SU-DHL-6 (cell line): Measurements from ENCODE around the gene CSF3R.

ENCODE experiments used
- CTCF ChIP-seq: fragments of 200-600 bp; sonication (generic); IDR thresholded peaks from one replicate; pipeline ENCODE4 v1.5.1; 2017; ENCODE audit warnings: antibody characterized with exemption, mild to moderate bottlenecking, low read length, moderate library complexity; ENCODE audit not compliant: insufficient read depth, poor library complexity, severe bottlenecking
- EZH2phosphoT487 ChIP-seq: fragments of 200-600 bp; sonication (generic), shearing (Covaris generic); conservative IDR thresholded peaks from 2 replicates; pipeline ENCODE4 v1.6.1; 2018; ENCODE audit warnings: mild to moderate bottlenecking, antibody characterized with exemption, low read length, moderate library complexity, mixed read lengths

DNA sequence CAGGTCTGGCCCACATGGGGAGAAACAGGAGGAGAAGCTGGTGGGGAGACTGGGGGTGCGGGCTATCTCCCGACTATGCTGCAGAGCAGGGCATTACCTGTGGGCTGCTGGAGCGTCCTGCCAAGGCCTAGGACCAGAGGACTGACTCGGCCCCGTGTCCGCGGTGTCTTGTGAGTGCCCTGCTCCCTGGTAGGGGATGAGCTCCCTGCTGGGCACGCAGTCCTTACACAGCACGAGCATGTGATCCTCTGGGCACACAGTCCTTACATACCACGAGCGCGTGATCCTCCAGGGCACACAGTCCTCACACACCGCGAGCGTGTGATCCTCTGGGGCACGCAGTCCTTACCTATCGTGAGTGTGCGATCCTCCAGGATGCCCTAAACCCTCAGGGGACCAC, 31.8 kb upstream of the CSF3R start:
- TF ChIP-seq CTCF (no peak), EZH2phosphoT487 (no peak)
